Stimulated activated CD4-positive, alpha-beta T cell treated with anti-CD3 and anti-CD28 coated beads, Interleukin-1b, Interleukin-23, amount 100 ng/mL, for 1 hour (primary cell): Measurements from ENCODE around the gene SLC25A29.
"Not testable (repeated sequence)": the region's sequence is repeated elsewhere in the genome, so short reads cannot be mapped to it uniquely, and the experiment has no call there.

ENCODE experiments used
- DNase-seq, 2 donors: peaks; one replicate each; pipeline ENCODE4 v3.0.0-alpha.2; 2020; ENCODE audit warnings: low read depth in 2 of 2

The SLC25A29 gene

GRCh38 chr14:100306101-100306997 is at the start of gene SLC25A29:
SLC25A29 (minus strand) TSS chr14:100306444; CDS start chr14:100306232, 212 bp downstream.
- peak; percentile 20 to 45 for DNase-seq

GRCh38 chr14:100350986-100351385 is 44.7 kb upstream of the SLC25A29 start:
- no peak for DNase-seq

GRCh38 chr14:100350276-100350926 is 44.2 kb upstream of the SLC25A29 start:
- DNase-seq = no peak

GRCh38 chr14:100348784-100349685 is 42.8 kb upstream of the SLC25A29 start:
- no peak for DNase-seq

- DNase-seq = no peak
Measured at GRCh38 chr14:100348253-100348729, 42.0 kb upstream of the SLC25A29 start.

GRCh38 chr14:100346306-100347091 is 40.3 kb upstream of the SLC25A29 start:
- no peak for DNase-seq

GRCh38 chr14:100345711-100346110 is 39.5 kb upstream of the SLC25A29 start:
- DNase-seq = no peak

GRCh38 chr14:100344657-100345056 is 38.4 kb upstream of the SLC25A29 start:
- not testable (repeated sequence) for DNase-seq

GRCh38 chr14:100342826-100343225 is 36.6 kb upstream of the SLC25A29 start:
- not testable (repeated sequence) for DNase-seq

GRCh38 chr14:100342195-100342594 is 36.0 kb upstream of the SLC25A29 start:
- DNase-seq = no peak

GRCh38 chr14:100341301-100342031 is 35.2 kb upstream of the SLC25A29 start:
- DNase-seq = no peak

- no peak for DNase-seq
Measured at GRCh38 chr14:100340423-100340813, 34.2 kb upstream of the SLC25A29 start.

- DNase-seq = no peak
Measured at GRCh38 chr14:100339766-100340422, 33.6 kb upstream of the SLC25A29 start.

GRCh38 chr14:100336618-100337530 is 30.6 kb upstream of the SLC25A29 start:
- no peak for DNase-seq

GRCh38 chr14:100334904-100335303 is 28.7 kb upstream of the SLC25A29 start:
- DNase-seq = no peak

GRCh38 chr14:100333827-100334226 is 27.6 kb upstream of the SLC25A29 start:
- no peak for DNase-seq

- no peak for DNase-seq
Measured at GRCh38 chr14:100333311-100333710, 27.1 kb upstream of the SLC25A29 start.

- no peak for DNase-seq
Measured at GRCh38 chr14:100332797-100333196, 26.6 kb upstream of the SLC25A29 start.
